Aorta (tissue), 5 donors: ENCODE data around the gene CES2. TPM values are rescaled to one million over a fixed set of nuclear protein-coding genes. Genes with fewer than 3 reads are reported as not detected.

ENCODE experiments used
- ATAC-seq: fragments of 200-7000 bp; cut with Tn5 transposase; one replicate; pipeline ENCODE4 v1.9.1; 2022; ENCODE audit warnings: moderate library complexity; ENCODE audit not compliant: low FRiP score
- DNase-seq, 2 donors: peaks; one replicate each; pipeline ENCODE4 v3.0.0-alpha.2; 2020
- H3K27ac ChIP-seq, 2 donors: one replicate each; pipeline ENCODE4 v1.5.1; 2013; ENCODE audit warnings: low read length in 2 of 2, mild to moderate bottlenecking in 2 of 2, moderate library complexity in 2 of 2, control low read depth in 1 of 2, inconsistent platforms in 1 of 2, low read depth in 1 of 2
- H3K27me3 ChIP-seq, 2 donors: one replicate each; pipeline ENCODE4 v1.6.1; 2013; ENCODE audit warnings: control low read depth in 1 of 2, low read length in 1 of 2, mild to moderate bottlenecking in 1 of 2, moderate library complexity in 1 of 2; ENCODE audit not compliant: insufficient read depth in 2 of 2, control insufficient read depth in 1 of 2
- H3K36me3 ChIP-seq, 2 donors: one replicate each; pipeline ENCODE4 v1.6.1; 2013; ENCODE audit warnings: control low read depth in 1 of 2, low read length in 1 of 2, mild to moderate bottlenecking in 1 of 2; ENCODE audit not compliant: insufficient read depth in 2 of 2, control insufficient read depth in 1 of 2
- H3K4me1 ChIP-seq, 2 donors: one replicate each; pipeline ENCODE4 v1.6.1; 2013; ENCODE audit warnings: low read length in 2 of 2, control low read depth in 1 of 2, mild to moderate bottlenecking in 1 of 2, moderate library complexity in 1 of 2; ENCODE audit not compliant: insufficient read depth in 2 of 2, control insufficient read depth in 1 of 2
- H3K4me3 ChIP-seq, 2 donors: one replicate each; pipeline ENCODE4 v1.5.1; 2013; ENCODE audit warnings: low read length in 2 of 2, control low read depth in 1 of 2, mild to moderate bottlenecking in 1 of 2
- H3K9me3 ChIP-seq: one replicate; pipeline ENCODE4 v1.6.1; 2013; ENCODE audit warnings: mild to moderate bottlenecking, low read length; ENCODE audit not compliant: control insufficient read depth
- WGBS, 2 donors: extraction: QIAGEN DNeasy Blood & Tissue Kit; methylation state at CpG; one replicate each; pipeline ENCODE4 v1.1.7; 2013; 5-methylcytosine and 5-hydroxymethylcytosine counted together
- intact Hi-C, 2 donors: fragments of 100-400 bp; cut with DNase I; formaldehyde crosslinking; loops; one replicate each; pipeline versions ENCODE4 v1.14.2 to v1.15.0; 2022
- polyA plus RNA-seq, 2 donors: library from polyadenylated mRNA; stranded (reverse); fragments of 200-250 nt; gene quantifications; one replicate each; pipeline ENCODE4 v1.2.3, GENCODE V29; 2013
- total RNA-seq, 2 donors: library from RNA; stranded (reverse); fragmentation: NEBNext Ultra II Directional; extraction: Animal tissue kit (Norgen Biotek cat#: 25700); gene quantifications; one replicate each; pipeline ENCODE4 v1.2.1, GENCODE V29; 2021
- donor health status: healthy with polysubstance abuse.
- donor health status: Bipolar disorder and iron deficiency.
- donor health status: DM: no; HTN: no; CAD: no.
- donor health status: DM: no; HTN: no; CAD: no.
- donor health status: DM: yes; HTN: yes; CAD: no.

The CES2 gene
- total and polyA plus RNA-seq, 4 donors, result 20.5 to 42.1 (median 33.6) TPM

DNA sequence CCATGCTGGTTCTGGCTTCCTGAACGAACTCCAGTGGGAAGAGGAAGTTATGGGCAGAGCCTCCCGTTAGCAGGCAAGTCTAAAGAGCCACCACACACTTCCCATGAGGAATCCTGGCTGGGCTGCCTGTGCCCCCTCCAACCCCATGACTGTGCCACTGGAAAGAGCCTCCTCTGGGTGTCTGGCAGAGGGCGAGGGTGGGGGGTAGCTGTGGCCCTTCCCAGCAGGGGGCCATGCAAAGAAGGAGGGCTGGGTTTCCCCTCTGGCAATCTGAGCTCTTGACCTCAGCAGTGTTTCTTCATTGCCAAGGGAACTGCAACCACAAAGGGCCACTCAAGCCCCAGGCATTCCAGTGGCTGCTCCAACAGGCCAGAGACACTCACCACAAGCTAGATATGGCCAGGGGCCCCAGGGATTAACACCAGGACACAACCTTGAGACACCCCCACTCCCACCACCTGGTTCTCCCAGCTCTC lies 8.3 kb upstream of the CES2 start:
- 14 to 25% methylated on average over 3 of the region's 3 CpGs for WGBS, 2 donors
- ATAC-seq (no peak), DNase-seq (peak in 1 of 2 donors; percentile 67)
- no peaks in the 10 kb centered on the region for H3K36me3 ChIP-seq
- no peak overlapping the region for H3K4me3 ChIP-seq
- H3K27ac ChIP-seq, result peak overlapping the region in 1 of 2 donors; percentile 75
- H3K4me1 ChIP-seq, result no peaks in the 10 kb centered on the region
- intact Hi-C loops, result no loop called here
- H3K27me3 ChIP-seq, result no peaks in the 10 kb centered on the region
- no peaks in the 10 kb centered on the region for H3K9me3 ChIP-seq

DNA sequence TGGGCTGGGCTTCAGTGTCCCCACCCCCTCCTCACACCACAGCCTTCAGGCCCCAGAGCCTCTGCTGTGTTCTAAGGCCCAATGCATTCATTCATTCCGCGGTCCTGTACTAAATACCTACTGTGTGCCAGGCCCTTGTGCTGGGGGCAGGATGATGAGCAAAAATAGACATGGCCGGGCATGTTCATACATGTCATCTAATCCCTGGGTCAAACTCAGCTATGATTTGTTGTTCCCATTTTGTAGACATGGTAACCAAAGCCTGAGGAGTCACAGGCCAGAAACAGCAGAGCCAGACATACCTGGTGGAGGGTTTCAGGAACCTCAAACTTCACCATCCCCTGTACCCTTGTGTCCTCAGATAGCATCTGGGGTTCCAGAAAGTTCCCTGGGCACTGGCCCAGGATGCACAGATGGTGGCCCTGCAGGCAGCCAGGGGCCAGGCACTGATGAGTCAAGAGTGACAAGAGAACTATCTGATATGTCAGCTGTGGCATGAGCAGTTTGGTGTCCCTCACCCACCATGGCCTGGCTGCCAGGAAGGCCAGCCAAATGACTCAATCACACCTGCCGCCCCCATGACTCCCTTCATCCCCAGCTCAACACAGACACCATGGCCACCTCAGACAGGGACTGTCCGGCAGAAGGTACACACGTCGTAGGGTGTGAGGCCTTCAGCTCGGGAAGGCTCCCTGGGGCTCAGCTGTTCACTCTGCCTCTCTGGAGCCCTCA lies 7.2 kb upstream of the CES2 start:
- WGBS, 2 donors, result 92 to 93% methylated on average over 8 of the region's 8 CpGs
- peak overlapping the region in 1 of 2 donors; percentile 7 for H3K27ac ChIP-seq
- DNase-seq, result no peak
- no peak overlapping the region for H3K4me3 ChIP-seq
- H3K4me1 ChIP-seq, result no peaks in the 10 kb centered on the region
- intact Hi-C loops, result no loop called here
- no peaks in the 10 kb centered on the region for H3K27me3 ChIP-seq
- no peak for ATAC-seq
- no peaks in the 10 kb centered on the region for H3K9me3 ChIP-seq
- no peaks in the 10 kb centered on the region for H3K36me3 ChIP-seq

DNA sequence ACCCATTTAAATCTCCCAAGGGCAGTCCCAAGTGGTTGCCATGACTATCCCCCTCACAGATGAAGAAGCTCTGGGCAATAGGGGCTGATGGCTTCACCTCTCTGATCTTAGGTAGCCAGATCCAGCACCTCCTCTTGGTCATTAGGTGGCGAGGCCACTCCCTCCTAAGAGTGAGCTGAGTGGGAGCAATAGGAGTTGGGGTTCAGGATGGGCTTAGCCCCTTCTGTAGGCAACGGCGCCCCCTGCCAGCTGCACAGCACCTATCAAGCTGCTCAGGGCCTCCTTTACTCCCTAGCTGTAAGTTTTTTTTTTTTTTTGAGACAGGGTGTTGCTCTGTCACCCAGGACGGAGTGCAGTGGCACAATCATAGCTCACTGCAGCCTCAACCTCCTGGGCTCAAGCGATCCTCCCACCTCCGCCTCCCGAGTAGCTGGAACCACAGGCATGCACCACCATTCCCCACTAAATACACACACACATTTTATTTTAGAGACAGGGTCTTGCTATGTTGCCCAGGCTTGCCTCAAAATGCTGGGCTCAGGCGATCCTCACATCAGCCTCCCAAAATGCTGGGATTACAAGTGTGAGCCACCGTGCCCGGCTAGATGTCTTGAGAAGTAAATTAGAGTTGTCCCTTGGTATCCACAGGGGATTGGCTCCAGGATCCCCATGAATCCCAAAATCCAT lies 6.5 kb upstream of the CES2 start:
- H3K27ac ChIP-seq, result peak overlapping the region in 1 of 2 donors; percentile 7
- DNase-seq (no peak), ATAC-seq (no peak)
- H3K4me1 ChIP-seq, result no peaks in the 10 kb centered on the region
- H3K36me3 ChIP-seq, result no peaks in the 10 kb centered on the region
- no peaks in the 10 kb centered on the region for H3K27me3 ChIP-seq
- intact Hi-C loops, result no loop called here
- H3K4me3 ChIP-seq, result no peak overlapping the region
- 80 to 82% methylated on average over 10 of the region's 10 CpGs for WGBS, 2 donors
- no peaks in the 10 kb centered on the region for H3K9me3 ChIP-seq

DNA sequence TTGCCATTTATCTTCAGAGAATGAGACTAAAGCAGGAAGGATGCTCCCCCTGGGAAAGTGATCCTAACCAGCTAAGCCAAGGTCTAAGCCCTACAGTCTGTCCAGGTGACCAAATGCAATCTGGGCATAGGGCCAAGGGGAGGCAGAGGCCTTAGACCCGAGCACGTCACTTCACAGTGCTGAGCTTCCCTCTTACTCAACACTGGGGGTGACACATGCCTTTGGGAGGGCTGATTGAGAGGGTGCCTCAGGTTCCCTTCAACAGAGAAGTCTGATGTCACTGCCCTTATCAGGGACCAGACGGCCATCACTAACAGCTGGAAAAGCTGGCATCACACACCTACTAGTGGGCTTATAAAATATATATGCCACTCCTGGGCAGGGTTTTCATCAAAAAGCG lies 5.1 kb upstream of the CES2 start:
- 61 to 67% methylated on average over 4 of the region's 4 CpGs for WGBS, 2 donors
- intact Hi-C loops, result no loop called here
- no peaks in the 10 kb centered on the region for H3K4me1 ChIP-seq

DNA sequence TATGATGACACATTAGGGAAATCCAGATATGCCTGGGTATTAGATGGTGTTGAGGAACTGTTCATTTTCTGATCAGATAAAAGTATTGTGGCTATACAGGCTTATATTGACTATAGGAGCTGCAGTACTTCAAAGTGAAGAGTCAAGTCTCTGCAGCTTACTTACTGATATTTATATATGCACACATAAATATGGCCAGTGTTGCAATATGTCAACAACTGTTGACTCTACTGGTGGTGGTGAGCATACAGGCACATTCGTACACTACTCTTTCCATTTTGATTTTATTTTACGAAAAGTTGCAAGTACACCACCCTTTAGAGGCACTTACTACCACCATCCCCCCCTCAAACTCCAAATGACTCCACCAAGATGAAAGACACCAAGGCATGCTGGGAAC lies 3.7 kb upstream of the CES2 start:
- 78 to 81% methylated on average over 2 of the region's 2 CpGs for WGBS, 2 donors
- no peak overlapping the region for H3K4me3 ChIP-seq
- ATAC-seq, result no peak

More for the DNA sequence above, 5.1 kb upstream of the CES2 start:
- Histone ChIP-seq H3K27ac (no peak overlapping the region), H3K27me3 (no peaks in the 10 kb centered on the region), H3K9me3 (no peaks in the 10 kb centered on the region), H3K4me3 (no peak overlapping the region), H3K36me3 (no peaks in the 10 kb centered on the region)
- ATAC-seq, result no peak
- DNase-seq, result no peak

DNA sequence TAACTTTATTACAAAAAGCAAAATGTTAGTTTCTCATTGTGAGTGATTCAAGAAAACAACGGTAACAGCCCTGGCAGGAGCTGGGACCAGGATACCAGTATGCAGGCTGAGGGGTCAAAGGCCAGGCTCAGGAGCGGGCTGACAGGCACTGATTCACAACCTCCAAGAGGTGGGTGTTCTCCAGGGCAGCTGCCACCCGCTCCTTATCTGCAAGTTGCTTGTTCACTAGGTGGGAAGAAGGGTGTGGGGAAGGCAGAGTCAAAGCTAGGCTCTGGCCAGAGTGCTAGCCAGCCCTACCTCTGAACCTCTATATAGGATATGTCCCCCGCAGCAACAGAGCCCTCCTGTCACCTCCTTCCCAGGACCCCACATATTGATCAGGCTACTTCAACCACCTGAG lies 3.2 kb upstream of the CES2 start:
- 77 to 84% methylated on average over 4 of the region's 4 CpGs for WGBS, 2 donors
- ATAC-seq (no peak), DNase-seq (no peak)
- H3K27ac ChIP-seq, result no peak overlapping the region
- H3K4me3 ChIP-seq, result no peak overlapping the region
- H3K9me3 ChIP-seq, result no peaks in the 10 kb centered on the region
- H3K27me3 ChIP-seq, result no peaks in the 10 kb centered on the region
- intact Hi-C loops, result no loop called here
- H3K4me1 ChIP-seq, result no peaks in the 10 kb centered on the region
- no peaks in the 10 kb centered on the region for H3K36me3 ChIP-seq

More for the DNA sequence above, 3.7 kb upstream of the CES2 start:
- no peaks in the 10 kb centered on the region for H3K36me3 ChIP-seq
- intact Hi-C loops, result no loop called here
- no peaks in the 10 kb centered on the region for H3K27me3 ChIP-seq
- H3K9me3 ChIP-seq, result no peaks in the 10 kb centered on the region
- no peaks in the 10 kb centered on the region for H3K4me1 ChIP-seq
- no peak for DNase-seq
- no peak overlapping the region for H3K27ac ChIP-seq

DNA sequence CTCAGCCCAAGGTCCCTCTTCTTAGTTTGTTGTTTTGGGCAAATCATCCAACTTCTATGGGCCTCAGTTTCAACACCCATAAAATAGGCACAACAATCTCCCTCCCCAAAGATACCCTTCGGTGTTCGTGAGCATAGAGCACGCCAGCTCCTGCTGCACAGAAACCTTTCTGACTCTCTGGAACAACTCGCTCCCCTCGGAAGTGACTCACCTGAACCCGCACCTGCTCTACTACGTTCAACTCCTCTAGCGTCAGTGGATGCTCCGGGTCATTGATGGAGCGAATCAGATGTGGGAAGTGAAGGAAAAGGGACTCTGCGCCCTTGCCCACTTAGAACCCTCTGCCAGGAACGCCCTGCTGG lies 1.6 kb upstream of the CES2 start:
- DNase-seq, result no peak
- 2% methylated on average over 12 of the region's 12 CpGs for WGBS, 2 donors
- no peaks in the 10 kb centered on the region for H3K4me1 ChIP-seq
- no peaks in the 10 kb centered on the region for H3K36me3 ChIP-seq
- H3K4me3 ChIP-seq, result peak overlapping the region; percentile 31 to 58
- intact Hi-C loops, result no loop called here
- no peaks in the 10 kb centered on the region for H3K27me3 ChIP-seq
- H3K27ac ChIP-seq, result peak overlapping the region in 1 of 2 donors; percentile 30
- no peak for ATAC-seq
- no peaks in the 10 kb centered on the region for H3K9me3 ChIP-seq

DNA sequence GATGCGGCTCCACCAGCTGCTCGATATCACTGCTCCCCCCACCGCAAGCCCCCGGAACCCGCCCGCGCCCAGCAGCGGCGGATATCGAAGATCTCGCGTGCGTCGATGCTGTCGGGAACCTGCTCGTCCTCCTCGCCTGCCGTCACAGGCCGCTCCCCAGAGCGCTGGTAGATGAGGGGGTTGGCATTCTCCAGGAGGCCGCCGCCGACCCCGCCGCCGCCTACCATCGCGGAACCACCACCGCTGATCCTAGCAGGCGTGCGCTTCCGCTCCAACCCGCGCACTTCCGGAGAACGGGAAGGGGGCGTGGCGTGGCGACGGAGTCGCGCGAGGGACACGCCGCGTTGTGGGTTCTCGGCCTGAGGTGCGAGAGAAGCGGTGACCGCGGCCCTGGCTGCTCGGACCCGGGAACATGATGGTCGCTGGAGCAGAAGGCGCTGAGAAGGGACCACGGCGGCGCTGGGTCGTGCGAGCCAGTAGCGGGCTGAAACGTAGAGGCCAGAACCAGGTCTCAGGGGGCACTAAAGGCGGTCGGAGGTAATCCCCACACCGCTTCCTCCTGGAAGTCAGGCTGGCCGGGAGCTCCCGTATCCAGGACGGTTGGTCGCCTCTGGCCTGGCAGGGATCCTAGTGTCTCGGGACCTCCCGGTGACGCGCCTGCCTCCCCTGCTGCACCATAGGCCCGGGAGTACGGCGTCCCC lies 1.0 kb upstream of the CES2 start, which contains the start of gene CIAO2B:
TSS of gene CIAO2B (minus strand) at position 265 of the 701 bp plus-strand sequence. CDS start at position 227, 38 bp downstream.
- Histone ChIP-seq H3K27me3 (no peaks in the 10 kb centered on the region), H3K27ac (peak within 1 kb of the TSS in 1 of 2 donors; percentile 69), H3K4me1 (no peaks in the 10 kb centered on the region), H3K4me3 (peak within 1 kb of the TSS; percentile 31 to 58), H3K9me3 (no peaks in the 10 kb centered on the region), H3K36me3 (no peaks in the 10 kb centered on the region)
- DNase-seq, result peak; percentile 94 to 97
- intact Hi-C loops, result no loop called here
- 0% methylated on average over 72 to 76 of the region's 76 CpGs for WGBS, 2 donors
- ATAC-seq, result peak; percentile 95
